Sciatic nerve (tissue), 2 donors: Measurements from ENCODE around the gene CUL2. TPM values are rescaled to one million over a fixed set of nuclear protein-coding genes. Genes with fewer than 3 reads are reported as not detected.

ENCODE experiments used
- ATAC-seq: fragments of 200-7000 bp; cut with Tn5 transposase; one replicate; pipeline ENCODE4 v1.9.1; 2020; ENCODE audit warnings: mild to moderate bottlenecking, moderate library complexity
- DNase-seq: peaks from one replicate; pipeline ENCODE4 v3.0.0-alpha.2; 2020; ENCODE audit warnings: low spot score
- intact Hi-C: fragments of 100-400 bp; cut with DNase I; formaldehyde crosslinking; loops from one replicate; pipeline ENCODE4 v1.14.2; 2022
- microRNA-seq: library from miRNA; unstranded; fragments of <30 nt; microRNA quantifications from one replicate; pipeline ENCODE4 v1.2.0, GENCODE V29; 2020
- total RNA-seq: library from RNA; stranded (reverse); fragmentation: NEBNext Ultra II Directional; extraction: Animal tissue kit (Norgen Biotek cat#: 25700); gene quantifications from one replicate; pipeline ENCODE4 v1.2.1, GENCODE V29; 2021
- donor health status: DM: no; HTN: no; CAD: no.
- donor health status: DM: no; HTN: no; CAD: no.

The CUL2 gene
- total RNA-seq, 1 donor from 2014 or later, result 32.5 TPM

DNA sequence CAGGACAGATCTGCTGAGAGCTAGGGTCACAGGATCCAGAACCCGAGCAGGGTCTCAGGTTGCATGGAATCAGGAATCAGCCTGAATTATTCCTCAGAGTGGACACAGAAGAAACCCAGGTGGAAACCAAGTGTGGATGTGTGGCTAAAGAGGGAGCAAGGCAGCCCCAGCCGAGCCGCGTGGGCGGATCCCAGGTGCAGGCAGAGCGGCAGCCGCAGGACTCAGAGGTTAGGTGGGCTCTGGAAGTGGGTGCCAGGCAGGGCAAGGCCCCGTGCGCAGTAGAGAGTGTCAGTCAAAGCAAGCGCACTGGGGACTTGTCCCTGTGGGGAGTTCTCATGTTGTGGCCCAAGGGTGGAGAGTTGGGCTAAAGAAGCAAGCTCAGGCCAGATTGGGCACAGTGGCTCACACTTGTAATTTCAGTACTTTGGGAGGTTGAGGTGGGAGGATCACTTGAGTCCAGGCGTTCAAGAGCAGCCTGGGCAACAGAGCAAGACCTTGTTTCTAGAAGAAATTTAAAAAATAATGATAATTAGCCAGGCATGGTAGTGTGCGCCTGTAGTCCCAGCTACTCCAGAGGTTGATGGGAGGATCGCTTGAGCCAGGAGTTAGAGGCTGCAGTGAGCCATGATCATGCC is 125.9 kb downstream of the CUL2 start:
- DNase-seq (no peak), ATAC-seq (no peak)
- intact Hi-C loops, result no loop called here

GRCh38 chr10:34962866-34963265 is 127.3 kb downstream of the CUL2 start:
- DNase-seq, result no peak
- intact Hi-C loops, result no loop called here
- no peak for ATAC-seq

DNA sequence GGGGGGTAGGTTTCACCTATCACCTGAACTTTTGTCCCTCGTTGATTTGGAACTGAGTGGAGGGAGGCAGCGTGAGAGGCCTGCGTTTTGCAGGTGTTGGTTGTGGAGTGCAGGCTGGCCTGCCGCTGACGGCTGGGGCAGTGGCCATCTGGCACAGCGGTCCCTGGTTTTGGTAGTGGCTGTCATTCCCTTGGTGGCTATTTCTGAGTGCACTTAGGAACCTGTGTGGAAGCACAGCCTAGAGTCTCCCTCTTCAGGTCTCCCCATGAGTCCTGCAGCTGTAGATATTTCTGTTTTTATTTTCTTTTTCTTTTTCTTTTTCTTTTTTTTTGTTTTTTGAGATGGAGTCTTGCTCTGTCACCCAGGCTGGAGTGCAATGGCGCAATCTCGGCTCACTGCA is 129.2 kb downstream of the CUL2 start:
- peak; percentile 64 for ATAC-seq
- no peak for DNase-seq
- intact Hi-C loops, result no loop called here

DNA sequence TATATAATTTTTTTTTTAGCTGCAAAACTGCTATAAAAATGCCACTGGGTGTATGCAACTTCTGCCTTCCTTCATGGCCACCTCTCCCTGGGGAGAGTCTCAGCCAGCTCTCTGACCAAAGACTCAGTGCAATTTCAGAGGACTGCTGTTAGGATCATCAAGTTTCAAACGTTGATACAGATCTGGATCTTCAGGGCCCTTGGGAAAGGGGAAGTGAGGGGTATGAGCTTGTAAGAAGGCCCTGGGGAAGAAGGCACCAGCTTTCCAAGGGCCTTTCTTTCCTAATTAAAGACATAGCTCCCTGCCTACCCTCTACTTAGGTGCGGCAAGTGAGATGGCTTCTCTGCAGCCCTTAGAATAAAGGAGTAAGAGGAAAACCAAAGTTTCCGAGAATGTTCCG is 130.4 kb downstream of the CUL2 start:
- ATAC-seq (no peak), DNase-seq (no peak)
- intact Hi-C loops, result no loop called here

DNA sequence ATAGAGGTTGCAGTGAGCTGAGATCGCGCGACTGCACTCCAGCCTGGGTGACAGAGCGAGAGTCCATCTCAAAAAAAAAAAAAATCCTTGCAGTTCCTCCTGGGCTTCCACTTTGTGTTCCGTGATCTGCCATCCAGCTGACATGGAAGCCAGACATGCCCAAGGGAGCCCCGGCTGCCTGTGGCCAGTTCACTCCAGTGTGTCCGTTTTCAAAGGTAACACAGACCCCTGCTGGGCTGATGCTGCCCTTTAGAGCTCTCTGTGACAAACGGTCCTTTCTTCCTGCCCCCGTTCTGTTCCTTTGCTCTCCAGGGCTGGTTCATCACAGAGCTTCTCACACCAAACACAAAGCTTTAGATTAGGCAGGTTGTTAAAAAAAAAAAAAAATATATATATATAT is 130.8 kb downstream of the CUL2 start:
- intact Hi-C loops, result no loop called here
- no peak for DNase-seq
- ATAC-seq, result no peak

Small RNA genes within 50 kb of the gene (microRNA-seq; reads per million reads assigned to microRNA genes)
- gene MIR3611, result 6.9 reads per million, percentile 17 among the genes with 10 or more reads in this experiment

Other genes starting within 250 kb of the CUL2 start
- gene CREM, start 36.5 kb upstream of the CUL2 start, total RNA-seq, result 59.5 TPM
- 65.3 TPM for gene CCNY, start 246.2 kb upstream of the CUL2 start, total RNA-seq